GM23338 (cell line): ENCODE measurements around the gene KCNA1.

Experiments used
- CREB1 ChIP-seq: fragments of 250-450 bp; sonication (Bioruptor Pico); IDR thresholded peaks from 2 replicates; pipeline ENCODE4 v1.5.0; 2020; ENCODE audit warnings: low read depth, mild to moderate bottlenecking, moderate library complexity
- CTCF ChIP-seq, 2 experiments: fragments of 200-600 bp in 1 of 2; sonication (generic) in 1 of 2; conservative IDR thresholded peaks; 2 replicates each; pipeline versions ENCODE4 v1.5.1 to v1.6.1; 2016 to 2017; ENCODE audit warnings: antibody characterized with exemption in 2 of 2, low read depth in 2 of 2, mild to moderate bottlenecking in 2 of 2, moderate library complexity in 1 of 2
- ETS1 ChIP-seq: IDR thresholded peaks from 2 replicates; pipeline ENCODE4 v1.6.1; 2016; ENCODE audit warnings: antibody characterized with exemption
- EZH2 ChIP-seq: fragments of 200-600 bp; sonication (generic); IDR thresholded peaks from one replicate; pipeline ENCODE4 v1.8.0; 2017; ENCODE audit warnings: antibody characterized with exemption, mild to moderate bottlenecking, low read depth; ENCODE audit not compliant: unreplicated experiment
- EZH2phosphoT487 ChIP-seq: fragments of 200-600 bp; sonication (generic); IDR thresholded peaks from one replicate; pipeline ENCODE4 v1.8.1; 2018; ENCODE audit warnings: antibody characterized with exemption; ENCODE audit not compliant: unreplicated experiment
- JUNB ChIP-seq: IDR thresholded peaks from one replicate; pipeline ENCODE4 v1.6.1; 2016; ENCODE audit warnings: antibody characterized with exemption; ENCODE audit not compliant: unreplicated experiment
- NANOG ChIP-seq: IDR thresholded peaks from 2 replicates; pipeline ENCODE4 v1.6.1; 2016; ENCODE audit warnings: antibody characterized with exemption, borderline replicate concordance
- POLR2AphosphoS5 ChIP-seq: IDR thresholded peaks from 2 replicates; pipeline ENCODE4 v1.6.1; 2016; ENCODE audit warnings: antibody characterized with exemption, low read depth
- ZNF114 ChIP-seq: fragments of 250-450 bp; sonication (Bioruptor Pico); IDR thresholded peaks from 2 replicates; pipeline ENCODE4 v1.5.0; 2020; ENCODE audit warnings: mild to moderate bottlenecking, moderate library complexity
- ZNF331 ChIP-seq: fragments of 250-450 bp; sonication (Bioruptor Pico); IDR thresholded peaks from 2 replicates; pipeline ENCODE4 v1.5.0; 2020; ENCODE audit warnings: low read depth, mild to moderate bottlenecking, moderate library complexity
- TF ChIP-seq, protein P1 (sequence below): IDR thresholded peaks from one replicate; pipeline ENCODE4 v1.6.1; 2018; ENCODE audit warnings: antibody characterized with exemption; ENCODE audit not compliant: unreplicated experiment

DNA sequence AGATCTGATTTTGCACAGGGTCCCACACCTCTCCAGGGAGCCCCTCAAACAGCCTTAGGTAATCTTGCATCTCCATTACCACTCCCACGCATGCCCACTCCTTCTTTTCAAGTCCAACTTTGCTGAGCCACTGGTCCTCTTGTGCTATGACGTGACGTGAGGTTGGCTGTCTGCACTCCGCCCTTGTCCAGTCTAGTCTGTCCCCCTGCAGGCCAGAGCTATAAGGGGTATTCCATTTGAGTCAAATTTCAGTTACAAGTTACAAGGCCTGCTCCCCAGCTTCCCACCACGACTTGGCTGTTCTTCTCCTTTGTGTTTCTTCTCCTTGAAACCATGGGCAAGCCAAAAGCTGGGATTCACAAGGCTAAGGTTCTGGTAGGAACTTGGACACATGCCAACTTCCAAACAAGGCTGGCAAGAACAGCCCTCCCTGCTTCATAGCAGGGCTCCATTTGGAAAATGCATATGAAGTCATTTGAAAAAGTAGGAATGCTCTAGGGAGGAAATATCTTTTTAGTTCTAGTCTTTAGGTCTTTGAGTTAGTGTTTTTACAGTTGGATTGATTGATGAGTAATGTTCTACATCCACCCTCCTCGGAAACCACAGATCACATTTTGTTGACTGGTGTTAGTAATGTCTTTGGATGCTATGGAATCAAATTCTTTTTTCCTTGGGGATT is 49.1 kb downstream of the KCNA1 start:
- TF ChIP-seq NANOG (no peak), CTCF (conservative IDR thresholded peaks at IDR 0.05; ENCODE audit: low read depth in 2 of 2) (no peak), ZNF114 (no peak), EZH2phosphoT487 (no peak), POLR2AphosphoS5 (no peak), EZH2 (no peak), JUNB (no peak), ZNF331 (CRISPR knock-in tag) (no peak), CREB1 (no peak), ETS1 (no peak)
- TF ChIP-seq, protein P1, sequence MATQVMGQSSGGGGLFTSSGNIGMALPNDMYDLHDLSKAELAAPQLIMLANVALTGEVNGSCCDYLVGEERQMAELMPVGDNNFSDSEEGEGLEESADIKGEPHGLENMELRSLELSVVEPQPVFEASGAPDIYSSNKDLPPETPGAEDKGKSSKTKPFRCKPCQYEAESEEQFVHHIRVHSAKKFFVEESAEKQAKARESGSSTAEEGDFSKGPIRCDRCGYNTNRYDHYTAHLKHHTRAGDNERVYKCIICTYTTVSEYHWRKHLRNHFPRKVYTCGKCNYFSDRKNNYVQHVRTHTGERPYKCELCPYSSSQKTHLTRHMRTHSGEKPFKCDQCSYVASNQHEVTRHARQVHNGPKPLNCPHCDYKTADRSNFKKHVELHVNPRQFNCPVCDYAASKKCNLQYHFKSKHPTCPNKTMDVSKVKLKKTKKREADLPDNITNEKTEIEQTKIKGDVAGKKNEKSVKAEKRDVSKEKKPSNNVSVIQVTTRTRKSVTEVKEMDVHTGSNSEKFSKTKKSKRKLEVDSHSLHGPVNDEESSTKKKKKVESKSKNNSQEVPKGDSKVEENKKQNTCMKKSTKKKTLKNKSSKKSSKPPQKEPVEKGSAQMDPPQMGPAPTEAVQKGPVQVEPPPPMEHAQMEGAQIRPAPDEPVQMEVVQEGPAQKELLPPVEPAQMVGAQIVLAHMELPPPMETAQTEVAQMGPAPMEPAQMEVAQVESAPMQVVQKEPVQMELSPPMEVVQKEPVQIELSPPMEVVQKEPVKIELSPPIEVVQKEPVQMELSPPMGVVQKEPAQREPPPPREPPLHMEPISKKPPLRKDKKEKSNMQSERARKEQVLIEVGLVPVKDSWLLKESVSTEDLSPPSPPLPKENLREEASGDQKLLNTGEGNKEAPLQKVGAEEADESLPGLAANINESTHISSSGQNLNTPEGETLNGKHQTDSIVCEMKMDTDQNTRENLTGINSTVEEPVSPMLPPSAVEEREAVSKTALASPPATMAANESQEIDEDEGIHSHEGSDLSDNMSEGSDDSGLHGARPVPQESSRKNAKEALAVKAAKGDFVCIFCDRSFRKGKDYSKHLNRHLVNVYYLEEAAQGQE = no peak
